Skin of body (tissue), 2 donors: ENCODE measurements around the gene ART5. TPM values are rescaled to one million over a fixed set of nuclear protein-coding genes. Genes with fewer than 3 reads are reported as not detected.

Experiments used
- DNase-seq: peaks from one replicate; lab custom pipeline; 2025; lab: John Stamatoyannopoulos, UW
- total RNA-seq: library from RNA; depleted of rRNA; stranded (reverse); fragments of >200 nt; gene quantifications from one replicate; pipeline ENCODE4 v1.2.3, GENCODE V29; 2014

The ART5 gene
- total RNA-seq, result 1.7 TPM

GRCh38 chr11:3641701-3642070, at the start of gene ART5:
ART5 (minus strand) TSS chr11:3641992; CDS start chr11:3641862, 130 bp downstream.
- DNase-seq, result no peak

- no peak for DNase-seq
Observed at GRCh38 chr11:3686751-3687150, 45.0 kb upstream of the ART5 start.

- no peak for DNase-seq
Observed at GRCh38 chr11:3685923-3686322, 44.1 kb upstream of the ART5 start.

GRCh38 chr11:3684819-3685172, 43.0 kb upstream of the ART5 start:
- DNase-seq, result no peak

- DNase-seq, result no peak
Observed at GRCh38 chr11:3684129-3684818, 42.5 kb upstream of the ART5 start.

GRCh38 chr11:3683039-3683438, 41.2 kb upstream of the ART5 start:
- DNase-seq, result no peak

- no peak for DNase-seq
Observed at GRCh38 chr11:3679077-3679476, 37.3 kb upstream of the ART5 start.

GRCh38 chr11:3675971-3676370, 34.2 kb upstream of the ART5 start:
- DNase-seq, result no peak

- DNase-seq, result no peak
Observed at GRCh38 chr11:3674189-3674588, 32.4 kb upstream of the ART5 start.

- no peak for DNase-seq
Observed at GRCh38 chr11:3671334-3672254, 29.8 kb upstream of the ART5 start, which contains the start of gene CHRNA10. CHRNA10 (minus strand) TSS chr11:3671384; CDS start chr11:3671312, 72 bp downstream.

GRCh38 chr11:3669742-3670183, 28.0 kb upstream of the ART5 start:
- no peak for DNase-seq

- DNase-seq, result no peak
Observed at GRCh38 chr11:3669128-3669527, 27.3 kb upstream of the ART5 start.

- no peak for DNase-seq
Observed at GRCh38 chr11:3667149-3668035, 25.6 kb upstream of the ART5 start.

- no peak for DNase-seq
Observed at GRCh38 chr11:3666023-3666530, 24.3 kb upstream of the ART5 start.

- DNase-seq, result no peak
Observed at GRCh38 chr11:3665336-3666022, 23.7 kb upstream of the ART5 start.

- DNase-seq, result no peak
Observed at GRCh38 chr11:3664032-3664630, 22.3 kb upstream of the ART5 start.

GRCh38 chr11:3662856-3663255, 21.1 kb upstream of the ART5 start:
- DNase-seq, result no peak

- DNase-seq, result no peak
Observed at GRCh38 chr11:3660960-3661359, 19.2 kb upstream of the ART5 start.

GRCh38 chr11:3659595-3660515, 18.1 kb upstream of the ART5 start:
- DNase-seq, result no peak
